ENCODE measurements around the gene NDUFB10.
"Not testable (repeated sequence)": the region's sequence is repeated elsewhere in the genome, so short reads cannot be mapped to it uniquely, and the experiment has no call there.

Gene NDUFB10

GRCh38 chr16:1946495-1947368, 12.6 kb upstream of the NDUFB10 start:
- no peak for DNase-seq (ENCODE audit: low read depth)

DNA sequence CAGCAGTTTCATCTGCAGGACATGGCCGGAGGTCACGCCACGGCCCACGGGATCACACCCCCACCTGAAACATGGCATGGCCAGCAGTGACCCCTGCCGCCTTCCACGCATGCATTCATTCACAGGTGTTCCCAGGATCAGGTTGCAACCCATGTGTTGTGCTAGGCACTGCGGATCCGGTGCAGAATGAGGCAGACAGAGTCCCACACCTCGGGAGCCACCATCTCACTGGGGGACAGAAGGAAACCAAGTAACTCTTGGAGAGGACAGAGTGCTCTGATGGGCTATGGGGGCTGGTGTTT, 12.0 kb upstream of the NDUFB10 start:
- no peak for DNase-seq (ENCODE audit: low read depth)

GRCh38 chr16:1949507-1949906, 9.8 kb upstream of the NDUFB10 start:
- DNase-seq (ENCODE audit: low read depth): no peak

DNA sequence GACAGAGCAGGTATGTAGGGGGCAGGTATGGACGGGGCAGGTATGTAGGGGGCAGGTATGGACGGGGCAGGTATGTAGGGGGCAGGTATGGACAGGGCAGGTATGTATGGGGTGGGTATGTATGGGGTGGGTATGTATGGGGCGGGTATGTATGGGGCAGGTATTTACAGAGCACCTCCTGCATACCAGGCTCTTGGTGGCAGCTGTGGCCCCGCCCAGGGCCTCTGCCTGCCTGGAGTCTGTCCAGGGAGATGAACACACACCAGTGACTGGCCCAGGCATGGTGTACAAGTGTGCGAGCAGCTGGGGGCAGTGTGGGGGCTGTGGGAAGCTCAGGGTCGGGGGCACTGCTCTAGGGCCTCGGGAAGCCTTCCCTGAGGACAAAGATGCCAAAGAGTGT, 9.3 kb upstream of the NDUFB10 start:
- no peak for DNase-seq (ENCODE audit: low read depth)

GRCh38 chr16:1950559-1950958, 8.8 kb upstream of the NDUFB10 start:
- DNase-seq (ENCODE audit: low read depth): no peak

GRCh38 chr16:1953734-1954133, 5.6 kb upstream of the NDUFB10 start:
- DNase-seq (ENCODE audit: low read depth): no peak

DNA sequence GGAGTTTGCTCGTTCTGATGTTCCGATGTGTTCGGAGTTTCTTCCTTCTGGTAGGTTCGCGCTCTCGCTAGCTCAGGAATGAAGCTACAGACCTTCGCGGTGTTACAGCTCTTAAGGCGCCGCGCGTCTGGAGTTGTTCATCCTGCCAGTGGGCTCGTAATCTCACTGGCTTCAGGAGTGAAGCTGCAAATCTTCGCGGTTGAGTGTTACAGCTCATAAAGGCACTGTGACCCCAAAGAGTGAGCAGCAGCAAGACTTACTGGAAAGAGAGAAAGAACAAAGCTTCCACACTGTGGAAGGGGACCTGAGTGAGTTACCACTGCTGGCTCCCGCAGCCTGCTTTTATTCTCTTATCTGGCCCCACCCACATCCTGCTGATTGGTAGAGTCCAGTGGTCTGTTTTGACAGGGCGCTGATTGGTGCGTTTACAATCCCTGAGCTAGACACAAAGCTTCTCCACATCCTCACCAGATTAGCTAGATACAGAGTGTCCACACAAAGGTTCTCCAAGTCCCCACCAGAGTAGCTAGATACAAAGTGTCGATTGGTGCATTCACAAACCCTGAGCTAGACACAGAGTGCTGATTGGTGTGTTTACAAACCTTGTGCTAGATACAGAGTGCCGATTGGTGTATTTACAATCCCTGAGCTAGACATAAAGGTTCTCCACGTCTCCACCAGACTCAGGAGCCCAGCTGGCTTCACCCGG, 1.8 kb upstream of the NDUFB10 start:
- not testable (repeated sequence) for DNase-seq (ENCODE audit: low read depth)

DNA sequence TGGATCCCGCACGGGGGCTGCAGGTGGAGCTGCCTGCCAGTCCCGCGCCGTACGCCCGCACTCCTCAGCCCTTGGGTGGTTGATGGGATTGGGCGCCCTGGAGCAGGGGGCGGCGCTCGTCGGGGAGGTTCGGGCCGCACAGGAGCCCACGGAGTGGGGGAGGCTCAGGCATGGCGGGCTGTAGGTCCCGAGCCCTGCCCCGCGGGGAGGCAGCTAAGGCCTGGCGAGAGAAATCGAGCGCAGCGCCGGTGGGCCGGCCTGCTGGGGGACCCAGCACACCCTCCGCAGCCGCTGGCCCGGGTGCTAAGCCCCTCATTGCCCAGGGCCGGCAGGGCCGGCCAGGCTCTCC, 1.2 kb upstream of the NDUFB10 start:
- not testable (repeated sequence) for DNase-seq (ENCODE audit: low read depth)

GRCh38 chr16:1958715-1959268, 546 bp upstream of the NDUFB10 start:
- no peak for DNase-seq (ENCODE audit: low read depth)

DNA sequence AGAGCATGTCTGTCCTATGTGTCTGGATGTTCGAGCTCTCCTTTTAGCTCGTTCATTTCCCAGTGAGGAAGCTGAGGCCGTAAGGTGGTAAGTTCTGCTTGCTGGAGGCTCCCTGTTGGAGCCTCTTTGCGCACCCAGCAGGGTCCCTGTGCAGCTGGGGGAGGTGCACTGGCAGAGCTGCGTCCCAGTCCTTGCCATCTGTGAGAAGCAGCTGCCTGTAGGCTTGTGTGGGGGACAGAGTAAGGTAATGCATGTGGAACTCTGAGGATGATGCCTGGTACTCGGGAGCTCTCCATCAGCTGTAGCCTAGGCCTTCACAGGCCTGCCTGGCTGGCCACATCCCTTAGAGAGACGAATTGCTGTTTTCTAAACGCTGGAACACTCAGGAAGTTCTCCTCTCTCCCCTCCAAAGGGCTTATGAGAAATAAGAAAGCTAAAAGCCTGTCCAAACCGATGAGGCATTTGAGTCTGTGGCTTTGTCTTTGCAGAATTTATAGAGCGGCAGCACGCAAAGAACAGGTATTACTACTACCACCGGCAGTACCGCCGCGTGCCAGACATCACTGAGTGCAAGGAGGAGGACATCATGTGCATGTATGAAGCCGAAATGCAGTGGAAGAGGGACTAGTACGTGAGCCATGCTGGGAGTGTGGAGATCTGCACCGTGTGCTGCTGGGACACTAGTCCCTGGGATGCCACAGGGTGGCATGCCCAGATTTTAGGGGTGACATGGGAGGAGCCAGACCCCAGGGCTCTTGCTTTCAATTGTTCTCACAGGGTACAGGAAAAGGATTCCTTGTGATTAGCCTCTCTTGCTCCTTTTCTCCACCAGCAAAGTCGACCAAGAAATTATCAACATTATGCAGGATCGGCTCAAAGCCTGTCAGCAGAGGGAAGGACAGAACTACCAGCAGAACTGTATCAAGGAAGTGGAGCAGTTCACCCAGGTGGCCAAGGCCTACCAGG, 1.6 kb downstream of the NDUFB10 start:
- DNase-seq (ENCODE audit: low read depth): no peak

GRCh38 chr16:1961651-1962067, 2.3 kb downstream of the NDUFB10 start:
- DNase-seq (ENCODE audit: low read depth): no peak

DNA sequence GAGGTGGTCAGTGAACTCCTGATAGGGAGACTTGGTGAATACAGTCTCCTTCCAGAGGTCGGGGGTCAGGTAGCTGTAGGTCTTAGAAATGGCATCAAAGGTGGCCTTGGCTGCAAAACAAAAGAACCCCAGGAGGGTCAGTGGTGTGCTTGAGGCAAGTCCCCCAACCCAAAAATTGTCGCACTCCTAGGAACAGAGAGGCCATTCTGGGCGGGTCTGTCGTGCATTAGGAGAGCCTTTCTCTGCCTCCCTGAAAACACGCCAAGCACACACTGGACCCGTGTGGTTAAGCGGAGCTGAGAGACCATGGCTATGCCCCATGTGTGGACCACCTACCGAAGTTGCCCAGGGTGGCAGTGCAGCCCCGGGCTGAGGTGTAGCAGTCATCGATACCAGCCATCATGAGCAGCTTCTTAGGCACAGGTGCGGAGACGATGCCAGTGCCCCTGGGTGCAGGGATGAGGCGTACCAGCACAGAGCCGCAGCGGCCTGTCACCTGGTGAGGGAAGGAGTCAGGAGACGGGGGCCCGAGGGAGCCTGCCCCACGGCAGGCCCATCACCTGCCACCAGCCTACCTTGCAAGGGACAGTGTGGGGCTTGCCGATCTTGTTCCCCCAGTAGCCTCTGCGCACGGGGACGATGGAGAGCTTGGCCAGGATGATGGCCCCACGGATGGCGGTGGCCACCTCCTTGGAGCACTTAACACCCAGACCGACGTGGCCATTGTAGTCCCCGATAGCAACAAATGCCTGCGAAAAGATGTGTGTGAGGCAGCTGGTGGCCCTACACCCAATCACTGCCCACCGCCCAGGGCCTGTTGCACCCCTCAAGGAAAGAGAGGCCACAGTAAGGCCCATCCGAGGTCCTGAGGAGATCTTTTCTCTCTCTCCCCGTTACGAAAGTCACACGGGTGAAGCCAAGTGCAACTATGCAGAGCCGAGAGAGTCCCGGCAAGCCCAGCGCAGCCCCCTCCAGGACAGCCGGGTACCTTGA, 3.1 kb downstream of the NDUFB10 start:
- not testable (repeated sequence) for DNase-seq (ENCODE audit: low read depth)

DNA sequence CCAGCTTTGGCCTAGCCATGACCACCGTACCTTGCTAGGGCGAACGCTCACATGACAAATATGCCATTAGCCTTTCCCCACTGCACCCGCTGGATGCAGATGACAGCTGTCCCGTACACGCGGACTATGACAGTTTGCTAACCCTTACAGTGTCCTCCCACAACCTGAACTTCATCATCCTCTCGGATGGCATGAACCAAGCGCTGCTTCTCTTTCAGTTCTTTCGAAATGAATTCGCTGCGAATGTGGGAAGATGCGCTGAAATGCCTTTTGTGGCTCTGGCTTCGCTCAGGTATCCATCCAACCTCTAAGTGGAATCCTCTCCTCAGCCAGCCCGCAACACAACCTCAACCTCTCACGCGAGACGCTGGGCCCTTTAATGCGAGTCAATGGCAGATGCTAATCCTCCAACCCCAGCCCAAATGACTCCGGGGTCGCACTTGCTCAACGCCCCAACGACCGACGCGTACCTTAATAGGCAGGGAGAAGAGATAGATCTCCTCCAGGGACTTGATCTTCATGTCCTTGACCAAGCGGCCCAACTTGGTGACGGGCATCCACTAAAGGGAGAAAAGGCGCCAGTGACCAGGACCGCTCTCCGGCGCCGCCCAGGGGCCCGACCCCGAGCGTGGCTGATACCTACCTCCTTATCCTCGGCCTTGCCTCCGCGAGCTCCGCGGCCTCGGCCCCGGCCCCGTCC, 4.6 kb downstream of the NDUFB10 start:
- DNase-seq (ENCODE audit: low read depth): no peak

GRCh38 chr16:1964506-1965395, 5.4 kb downstream of the NDUFB10 start, which contains the start of gene RPS2:
Gene RPS2 (minus strand): TSS chr16:1964826. CDS start chr16:1964625, 201 bp downstream.
- peak; percentile 96 for DNase-seq (ENCODE audit: low read depth)

DNA sequence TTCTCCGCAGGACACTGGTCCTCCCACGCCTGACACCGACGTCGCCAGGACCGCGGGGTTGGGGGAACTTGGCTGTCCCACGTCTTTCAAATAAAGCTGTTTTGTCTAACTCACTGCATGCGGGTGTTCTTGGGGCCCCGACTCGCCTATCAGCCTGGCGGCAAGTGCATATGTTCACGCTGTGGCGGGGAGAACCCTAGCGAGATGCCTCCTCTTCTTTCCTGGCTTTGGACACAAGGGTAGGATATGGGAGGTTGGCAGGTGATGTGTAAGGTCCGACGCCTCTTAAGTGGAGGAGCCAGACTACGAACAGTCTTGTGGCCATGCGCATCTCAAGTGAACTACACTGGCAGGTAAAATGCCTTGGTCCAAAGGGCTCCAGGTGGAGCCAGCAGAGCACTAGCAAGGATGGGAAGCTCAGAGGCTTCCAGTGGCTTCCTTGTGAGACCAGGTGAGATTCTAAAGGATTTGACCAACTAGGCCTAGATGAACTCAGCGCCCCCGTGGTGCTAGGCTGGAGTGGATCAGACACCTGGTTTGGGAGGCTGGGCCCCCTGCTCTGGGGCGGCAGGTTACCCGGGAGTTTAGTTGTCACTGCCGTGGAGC, 6.2 kb downstream of the NDUFB10 start:
- DNase-seq (ENCODE audit: low read depth): no peak

GRCh38 chr16:1966460-1966859, 7.1 kb downstream of the NDUFB10 start, which contains the start of gene RNF151:
Gene RNF151 (plus strand): TSS chr16:1966856. CDS start chr16:1966882, 26 bp downstream.
- no peak for DNase-seq (ENCODE audit: low read depth)

DNA sequence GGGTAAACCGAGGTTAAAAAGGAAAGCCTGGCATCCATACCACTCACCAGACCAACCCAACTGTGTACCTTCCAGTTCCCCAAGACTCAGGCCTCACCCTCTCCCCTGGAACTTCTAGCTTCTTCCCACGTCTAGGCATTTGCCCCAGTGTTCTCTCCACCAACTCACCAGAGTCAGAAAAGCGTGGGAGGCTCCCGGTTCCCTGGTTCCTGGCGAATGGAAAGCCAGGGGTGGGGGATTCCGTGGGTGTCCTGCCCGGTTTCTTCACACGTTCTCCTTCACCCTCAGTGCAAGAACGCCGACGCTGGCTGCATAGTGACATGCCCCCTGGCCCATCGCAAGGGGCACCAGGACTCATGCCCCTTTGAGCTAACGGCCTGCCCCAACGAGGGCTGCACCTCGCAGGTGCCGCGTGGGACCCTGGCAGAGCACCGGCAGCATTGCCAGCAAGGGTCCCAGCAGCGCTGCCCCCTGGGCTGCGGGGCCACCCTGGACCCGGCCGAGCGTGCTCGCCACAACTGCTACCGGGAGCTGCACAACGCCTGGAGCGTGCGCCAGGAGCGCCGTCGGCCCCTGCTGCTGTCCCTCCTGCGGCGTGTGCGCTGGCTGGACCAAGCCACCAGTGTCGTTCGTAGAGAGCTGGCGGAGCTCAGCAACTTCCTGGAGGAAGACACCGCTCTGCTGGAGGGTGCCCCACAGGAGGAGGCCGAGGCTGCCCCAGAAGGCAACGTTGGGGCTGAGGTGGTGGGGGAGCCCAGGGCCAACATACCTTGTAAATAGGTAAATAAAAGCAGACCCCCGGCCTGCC, 9.0 kb downstream of the NDUFB10 start:
- DNase-seq (ENCODE audit: low read depth): no peak

Data from activated T-cell treated with anti-CD3 and anti-CD28 coated beads for 48 hours (primary cell).